ENCODE measurements around the gene UBLCP1. TPM values are rescaled to one million over a fixed set of nuclear protein-coding genes. Genes with fewer than 3 reads are reported as not detected.

Gene UBLCP1
- total RNA-seq (2014; rRNA removed; shearing (Covaris generic)) (24.5 and 38.2 TPM in 2 replicates), polyA plus RNA-seq (2016; fragmentation: Nextera tagmentation; extraction: Ambion mirVana) (37.6 and 39.8 TPM in 2 replicates)

DNA sequence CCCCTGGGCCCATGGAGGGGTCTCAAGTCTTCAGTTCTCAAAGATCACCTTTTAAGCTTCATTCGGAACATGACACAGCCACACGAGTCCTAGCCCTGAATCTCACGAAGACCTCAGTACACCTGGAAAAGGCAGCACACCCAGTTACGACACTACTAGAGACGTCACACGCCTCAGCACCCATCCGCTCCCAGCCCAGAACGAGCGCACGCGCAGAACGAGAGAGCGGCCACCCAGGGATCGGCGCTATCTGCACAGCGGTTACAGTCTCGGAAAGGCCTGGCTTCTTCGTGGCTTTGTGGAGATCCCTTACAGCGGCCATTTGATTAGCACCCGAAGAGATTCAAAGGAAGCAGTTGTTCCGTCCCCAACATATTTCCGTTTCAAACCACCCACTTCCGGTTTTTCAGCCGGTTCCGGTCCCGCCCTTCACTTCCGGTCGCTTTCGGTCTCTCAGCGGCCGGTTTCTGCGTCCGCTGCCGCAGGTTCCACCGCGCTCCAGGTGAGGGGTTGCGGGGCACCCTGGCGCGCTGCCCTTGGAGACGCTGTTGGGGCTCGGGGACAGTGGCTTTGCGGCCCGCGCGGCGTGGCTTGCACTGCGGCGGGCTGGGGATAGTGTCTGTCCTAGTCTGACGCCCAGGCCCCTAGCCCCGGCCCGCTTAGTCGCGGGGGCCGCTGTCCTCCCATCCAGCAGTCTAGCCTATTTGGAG, at the start of gene UBLCP1:
UBLCP1 (plus strand) TSS at position 432 of the 710 bp plus-strand sequence. CDS start 5,626 bp downstream, outside the sequence.
- Histone ChIP-seq H3K4me1 (ENCODE audit: insufficient read depth) (0 out of 2 replicates have a peak, but pooled peaks cover 10% of the 10 kb centered on the region), H3K4me2 (ENCODE audit: unreplicated experiment) (peak within 1 kb of the TSS; percentile 97), H3K27me3 (replicated peaks; ENCODE audit: insufficient read depth) (no peaks in the 10 kb centered on the region), H4K20me1 (ENCODE audit: insufficient read depth) (no peaks in the 10 kb centered on the region), H3K9ac (peak within 1 kb of the TSS; percentile 86), H3K36me3 (ENCODE audit: low read depth) (no peaks in the 10 kb centered on the region), H3K9me2 (ENCODE audit: insufficient read depth) (no peaks in the 10 kb centered on the region), H3K4me3 (peak within 1 kb of the TSS; percentile 92), H3F3A (ENCODE audit: insufficient read depth) (no peaks in the 10 kb centered on the region), H3K9me3 (ENCODE audit: low read depth) (no peaks in the 10 kb centered on the region), H2AFZ (peak within 1 kb of the TSS; percentile 97), H3K27ac (peak within 1 kb of the TSS; percentile 82), H3K79me2 (ENCODE audit: insufficient read depth) (peaks cover 50% of the 10 kb centered on the region)
- in situ Hi-C loops (cut with MboI) = no loop called here
- DNase-seq = peak; percentile 87
- TF ChIP-seq EZH2phosphoT487 (IDR thresholded peaks at IDR 0.05; ENCODE audit: insufficient read depth, low read depth) (no peak), EZH2 (IDR thresholded peaks at IDR 0.05; ENCODE audit: insufficient read depth, poor library complexity, severe bottlenecking) (no peak)
- WGBS, 2 experiments (ENCODE audit: low coverage in 1 of 2, low lambda C conversion rate in 2 of 2, missing lambda C conversion rate in 2 of 2) = 2% methylated on average over 43 to 54 of the region's 54 CpGs

GRCh38 chr5:159214486-159215271, 48.4 kb upstream of the UBLCP1 start:
- no peaks in the 10 kb centered on the region for H3F3A ChIP-seq (ENCODE audit: insufficient read depth)
- no peaks in the 10 kb centered on the region for H3K36me3 ChIP-seq (ENCODE audit: low read depth)
- no peak overlapping the region for H3K4me3 ChIP-seq
- H3K9ac ChIP-seq = no peak overlapping the region
- H4K20me1 ChIP-seq (ENCODE audit: insufficient read depth) = no peaks in the 10 kb centered on the region
- H3K4me2 ChIP-seq (ENCODE audit: unreplicated experiment) = no peak overlapping the region
- H3K79me2 ChIP-seq (ENCODE audit: insufficient read depth) = no peaks in the 10 kb centered on the region
- 0 out of 2 replicates have a peak, but pooled peaks cover 6% of the 10 kb centered on the region for H3K4me1 ChIP-seq (ENCODE audit: insufficient read depth)
- 68 to 76% methylated on average over 2 of the region's 2 CpGs for WGBS, 2 experiments (ENCODE audit: low coverage in 1 of 2, low lambda C conversion rate in 2 of 2, missing lambda C conversion rate in 2 of 2)
- H3K27ac ChIP-seq = no peak overlapping the region
- H3K9me3 ChIP-seq (ENCODE audit: low read depth) = no peaks in the 10 kb centered on the region
- no peaks in the 10 kb centered on the region for H3K27me3 ChIP-seq (replicated peaks; ENCODE audit: insufficient read depth)
- TF ChIP-seq EZH2phosphoT487 (IDR thresholded peaks at IDR 0.05; ENCODE audit: insufficient read depth, low read depth) (no peak), EZH2 (IDR thresholded peaks at IDR 0.05; ENCODE audit: insufficient read depth, poor library complexity, severe bottlenecking) (no peak)
- in situ Hi-C loops (cut with MboI) = no loop called here
- H2AFZ ChIP-seq = no peak overlapping the region
- H3K9me2 ChIP-seq (ENCODE audit: insufficient read depth) = no peaks in the 10 kb centered on the region
- no peak for DNase-seq

DNA sequence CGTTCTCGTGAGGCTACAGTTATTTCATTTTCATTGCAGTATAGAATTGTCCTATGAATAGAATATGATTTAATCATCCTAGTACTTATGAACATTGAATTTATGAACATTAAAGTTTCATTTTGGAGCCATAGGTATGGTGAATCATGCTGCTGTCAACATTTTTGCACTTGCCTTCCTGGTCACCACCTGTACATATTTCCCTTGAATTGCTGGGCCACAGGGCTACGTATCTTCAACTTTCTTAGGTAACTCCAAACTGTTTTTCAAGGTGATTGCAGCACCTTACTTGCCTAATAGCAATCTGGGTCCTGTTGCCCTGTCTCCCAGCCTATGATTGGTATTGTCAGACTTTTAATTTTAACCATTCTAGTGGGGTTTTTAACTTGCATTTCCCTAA, 47.2 kb upstream of the UBLCP1 start:
- no peak overlapping the region for H2AFZ ChIP-seq
- in situ Hi-C loops (cut with MboI) = no loop called here

GRCh38 chr5:159216454-159216853, 46.6 kb upstream of the UBLCP1 start:
- Histone ChIP-seq H2AFZ (no peak overlapping the region), H3K4me2 (ENCODE audit: unreplicated experiment) (no peak overlapping the region), H3K9ac (no peak overlapping the region), H3F3A (ENCODE audit: insufficient read depth) (no peaks in the 10 kb centered on the region), H3K4me3 (no peak overlapping the region), H3K27ac (no peak overlapping the region), H3K36me3 (ENCODE audit: low read depth) (no peaks in the 10 kb centered on the region), H3K9me3 (ENCODE audit: low read depth) (no peaks in the 10 kb centered on the region), H3K4me1 (ENCODE audit: insufficient read depth) (0 out of 2 replicates have a peak, but pooled peaks cover 6% of the 10 kb centered on the region), H3K79me2 (ENCODE audit: insufficient read depth) (no peaks in the 10 kb centered on the region), H4K20me1 (ENCODE audit: insufficient read depth) (no peaks in the 10 kb centered on the region), H3K9me2 (ENCODE audit: insufficient read depth) (no peaks in the 10 kb centered on the region), H3K27me3 (replicated peaks; ENCODE audit: insufficient read depth) (no peaks in the 10 kb centered on the region)
- peak; percentile 9 for DNase-seq
- TF ChIP-seq EZH2 (IDR thresholded peaks at IDR 0.05; ENCODE audit: insufficient read depth, poor library complexity, severe bottlenecking) = no peak
- TF ChIP-seq EZH2phosphoT487 (IDR thresholded peaks at IDR 0.05; ENCODE audit: insufficient read depth, low read depth) = no peak
- 62 to 83% methylated on average over 2 of the region's 2 CpGs for WGBS, 2 experiments (ENCODE audit: low coverage in 1 of 2, low lambda C conversion rate in 2 of 2, missing lambda C conversion rate in 2 of 2)
- in situ Hi-C loops (cut with MboI) = no loop called here

More for the DNA sequence above, 47.2 kb upstream of the UBLCP1 start:
- WGBS, 2 experiments (ENCODE audit: low coverage in 1 of 2, low lambda C conversion rate in 2 of 2, missing lambda C conversion rate in 2 of 2) = 94 to 98% methylated on average over 3 of the region's 3 CpGs
- Histone ChIP-seq H3K36me3 (ENCODE audit: low read depth) (no peaks in the 10 kb centered on the region), H3K9me2 (ENCODE audit: insufficient read depth) (no peaks in the 10 kb centered on the region), H3F3A (ENCODE audit: insufficient read depth) (no peaks in the 10 kb centered on the region), H3K27me3 (replicated peaks; ENCODE audit: insufficient read depth) (no peaks in the 10 kb centered on the region), H3K9me3 (ENCODE audit: low read depth) (no peaks in the 10 kb centered on the region), H3K79me2 (ENCODE audit: insufficient read depth) (no peaks in the 10 kb centered on the region), H3K9ac (no peak overlapping the region), H3K4me1 (ENCODE audit: insufficient read depth) (0 out of 2 replicates have a peak, but pooled peaks cover 6% of the 10 kb centered on the region), H3K4me3 (no peak overlapping the region), H3K4me2 (ENCODE audit: unreplicated experiment) (no peak overlapping the region), H4K20me1 (ENCODE audit: insufficient read depth) (no peaks in the 10 kb centered on the region), H3K27ac (no peak overlapping the region)
- TF ChIP-seq EZH2 (IDR thresholded peaks at IDR 0.05; ENCODE audit: insufficient read depth, poor library complexity, severe bottlenecking) (no peak), EZH2phosphoT487 (IDR thresholded peaks at IDR 0.05; ENCODE audit: insufficient read depth, low read depth) (no peak)
- DNase-seq = no peak
